ENCODE data around the gene RUFY2.
"Not testable (repeated sequence)": the region's sequence is repeated elsewhere in the genome, so short reads cannot be mapped to it uniquely, and the experiment has no call there.

Gene RUFY2

GRCh38 chr10:68324396-68324795, 82.7 kb downstream of the RUFY2 start:
- DNase-seq: not testable (repeated sequence)

- no peak for DNase-seq
These were observed 88.6 kb downstream of the RUFY2 start for GRCh38 chr10:68318331-68319059.

DNA sequence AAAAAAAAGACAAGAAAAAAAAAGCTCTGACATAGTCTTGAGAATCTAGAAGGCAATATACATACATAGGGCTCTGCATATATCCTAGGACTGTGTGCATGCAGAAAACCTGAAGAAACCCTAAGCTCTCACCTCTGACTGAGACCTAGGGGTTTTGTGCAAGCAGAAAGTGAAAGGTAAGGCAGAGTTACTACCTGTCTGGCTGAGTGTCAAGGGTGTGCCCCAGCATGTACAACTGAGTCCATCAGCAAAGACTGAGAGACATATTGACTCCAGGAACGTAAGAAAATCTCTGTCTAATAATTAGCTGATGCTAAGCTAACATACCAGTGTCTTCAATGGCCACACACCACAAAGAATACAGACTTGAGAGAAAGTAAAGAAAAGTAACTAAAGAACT, 91.5 kb downstream of the RUFY2 start:
- no peak for DNase-seq

DNA sequence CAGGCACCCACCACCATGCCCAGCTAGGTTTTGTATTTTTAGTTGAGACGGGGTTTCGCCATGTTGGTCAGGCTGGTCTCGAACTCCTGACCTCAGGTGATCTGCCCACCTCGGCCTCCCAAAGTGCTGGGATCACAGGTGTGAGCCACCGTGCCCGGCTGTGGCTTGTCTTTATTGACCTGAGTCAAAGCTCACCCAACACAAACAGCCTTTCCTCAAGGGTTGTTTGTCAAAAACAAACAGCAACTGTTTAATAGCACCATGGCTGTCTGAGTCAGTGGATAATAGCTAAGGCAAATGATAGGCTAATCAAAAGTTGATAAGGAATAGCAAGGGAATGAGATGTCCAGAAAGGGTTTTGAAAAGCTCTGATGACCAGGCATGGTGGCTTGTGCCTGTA, 92.1 kb downstream of the RUFY2 start:
- DNase-seq: not testable (repeated sequence)

DNA sequence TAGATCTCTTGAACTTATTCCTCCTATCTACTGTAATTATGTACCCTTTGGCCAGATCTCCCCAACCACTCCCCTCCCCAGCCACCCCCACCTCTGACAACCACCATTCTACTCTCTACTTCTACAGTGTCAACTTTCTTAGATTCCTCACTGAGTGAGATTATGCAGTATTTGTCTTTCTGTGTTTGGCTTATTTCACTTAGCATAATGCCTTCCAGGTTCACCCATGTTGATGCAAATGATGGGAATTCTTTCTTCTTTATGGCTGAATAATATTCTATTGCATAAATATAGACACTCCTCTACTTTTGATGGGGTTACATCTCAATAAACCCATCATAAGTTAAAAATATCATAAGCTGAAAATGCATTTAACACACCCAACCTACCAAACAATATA, 96.5 kb downstream of the RUFY2 start:
- no peak for DNase-seq

DNA sequence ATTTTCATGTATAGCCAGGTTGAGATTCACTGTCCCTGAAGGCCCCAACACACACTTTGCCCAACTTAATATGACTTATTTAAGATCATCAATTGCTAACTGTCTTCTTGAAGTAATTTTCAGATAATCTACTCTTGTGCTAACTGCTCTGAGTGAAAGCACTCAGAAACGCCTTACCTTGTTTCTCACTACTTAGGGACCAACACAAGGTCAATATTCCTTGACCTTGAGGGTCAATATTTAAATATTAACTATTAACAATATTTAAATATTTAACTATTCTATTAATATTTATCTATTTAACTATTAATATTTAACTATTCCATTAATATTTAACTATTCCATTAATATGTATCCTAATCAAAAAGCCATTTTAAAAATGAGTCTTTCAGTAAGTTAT, 101.2 kb downstream of the RUFY2 start:
- DNase-seq: no peak

DNA sequence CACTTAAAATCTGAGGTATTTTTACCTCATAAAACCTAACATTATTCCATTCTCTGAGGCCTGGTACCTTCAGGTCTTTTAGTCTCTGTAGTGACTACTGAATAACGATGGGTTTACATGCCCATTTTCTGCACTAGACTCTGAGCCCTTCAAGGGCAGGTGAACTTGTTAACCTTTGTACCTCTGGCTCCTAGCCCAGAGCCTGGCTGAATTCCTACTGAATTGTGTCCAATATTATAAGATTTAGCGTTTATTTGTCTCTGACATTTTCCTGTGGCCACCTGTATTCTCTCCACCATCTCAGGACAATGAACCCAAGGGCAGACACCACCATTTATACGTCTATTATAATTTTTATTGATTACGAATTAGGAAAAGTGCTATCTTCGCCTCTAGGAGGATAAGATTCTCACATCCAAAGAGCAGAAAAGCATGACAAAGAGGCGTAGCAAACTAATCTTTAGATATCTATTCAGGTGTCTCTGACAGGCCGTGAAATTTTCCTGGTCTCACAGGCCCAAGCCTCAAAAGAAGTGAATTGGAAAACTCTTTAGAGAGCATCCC, 103.1 kb downstream of the RUFY2 start:
- DNase-seq: no peak

DNA sequence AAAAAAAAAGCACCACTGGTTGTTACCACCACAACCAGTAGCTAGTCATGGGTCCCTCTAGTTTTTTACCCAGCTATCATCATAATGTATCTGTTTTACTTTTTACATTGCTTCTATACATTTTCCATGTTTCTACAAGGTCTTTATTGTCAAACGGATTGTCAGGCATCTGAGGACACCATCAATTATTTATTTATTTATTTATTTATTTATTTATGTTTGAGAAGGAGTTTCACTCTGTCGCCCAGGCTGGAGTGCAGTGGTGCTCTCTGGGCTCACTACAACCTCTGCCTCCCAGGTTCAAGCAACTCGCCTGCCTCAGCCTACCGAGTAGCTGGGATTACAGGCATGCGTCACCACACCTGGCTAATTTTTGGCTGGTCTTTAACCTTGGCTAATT, 104.2 kb downstream of the RUFY2 start:
- DNase-seq: no peak

GRCh38 chr10:68302503-68302823, 104.6 kb downstream of the RUFY2 start:
- DNase-seq: no peak

- peak; percentile 85 for DNase-seq
These were observed 105.1 kb downstream of the RUFY2 start for GRCh38 chr10:68301790-68302502.

- no peak for DNase-seq
These were observed 105.8 kb downstream of the RUFY2 start for GRCh38 chr10:68301301-68301700.

DNA sequence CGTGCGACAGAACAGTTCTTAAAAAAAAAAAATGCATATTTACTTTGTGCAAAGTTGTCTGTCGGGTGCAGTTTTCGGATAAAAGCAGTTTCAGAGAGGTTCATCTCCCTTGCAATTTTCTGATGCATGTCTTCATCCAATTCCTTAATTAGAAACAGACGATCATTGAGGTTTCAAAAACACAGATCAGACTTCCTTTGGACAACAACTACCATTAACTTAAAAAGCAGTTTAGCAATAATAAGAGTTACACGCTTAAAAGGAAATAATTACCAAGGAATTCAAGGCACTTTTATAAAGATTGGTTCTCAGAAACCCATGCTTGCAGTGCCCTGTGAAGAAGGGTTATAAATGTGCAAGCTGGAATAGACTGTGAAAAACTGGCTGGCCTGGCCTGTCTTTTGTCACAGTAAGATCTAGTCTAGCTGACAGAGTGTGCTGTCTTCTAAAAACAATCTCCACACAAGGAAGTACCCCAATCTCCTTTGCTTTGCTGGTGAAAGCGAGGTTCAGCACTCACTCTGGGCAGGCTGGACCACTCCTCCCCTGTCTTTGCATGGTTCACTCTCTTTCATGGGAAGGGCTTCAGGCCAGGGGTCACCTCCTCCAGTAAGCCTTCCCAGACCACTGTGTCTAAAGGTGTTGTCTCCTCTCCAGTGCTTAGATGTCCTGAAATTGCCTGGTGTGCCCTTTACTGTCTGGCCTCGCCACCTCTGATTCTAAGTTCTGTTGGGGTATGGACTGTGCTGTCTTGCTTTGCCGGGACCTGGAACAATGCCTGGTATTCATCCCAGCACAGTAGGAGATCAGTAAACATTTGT, 110.0 kb downstream of the RUFY2 start:
- DNase-seq: no peak
